ENCODE measurements around the gene PAK5.

DNA sequence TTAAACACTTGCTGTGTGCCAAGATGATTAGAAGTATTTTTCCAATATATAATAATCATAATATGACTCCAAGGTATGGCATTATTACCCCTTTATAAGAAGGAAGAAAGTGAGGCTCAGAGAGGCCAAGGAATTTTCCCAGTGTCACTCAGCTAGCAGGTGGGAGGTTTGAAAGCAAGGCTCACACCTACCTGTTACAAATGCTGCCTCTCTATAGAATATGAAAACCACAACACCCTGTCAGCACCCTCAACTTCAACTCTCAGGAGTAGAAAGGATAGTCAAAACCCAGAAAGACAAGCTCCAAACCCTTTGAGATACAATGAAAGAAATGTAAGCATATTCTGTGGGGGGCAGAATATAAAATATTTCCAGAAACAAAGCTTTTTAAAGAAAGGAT lies 247.8 kb downstream of the PAK5 start:
- TF ChIP-seq, protein P1, sequence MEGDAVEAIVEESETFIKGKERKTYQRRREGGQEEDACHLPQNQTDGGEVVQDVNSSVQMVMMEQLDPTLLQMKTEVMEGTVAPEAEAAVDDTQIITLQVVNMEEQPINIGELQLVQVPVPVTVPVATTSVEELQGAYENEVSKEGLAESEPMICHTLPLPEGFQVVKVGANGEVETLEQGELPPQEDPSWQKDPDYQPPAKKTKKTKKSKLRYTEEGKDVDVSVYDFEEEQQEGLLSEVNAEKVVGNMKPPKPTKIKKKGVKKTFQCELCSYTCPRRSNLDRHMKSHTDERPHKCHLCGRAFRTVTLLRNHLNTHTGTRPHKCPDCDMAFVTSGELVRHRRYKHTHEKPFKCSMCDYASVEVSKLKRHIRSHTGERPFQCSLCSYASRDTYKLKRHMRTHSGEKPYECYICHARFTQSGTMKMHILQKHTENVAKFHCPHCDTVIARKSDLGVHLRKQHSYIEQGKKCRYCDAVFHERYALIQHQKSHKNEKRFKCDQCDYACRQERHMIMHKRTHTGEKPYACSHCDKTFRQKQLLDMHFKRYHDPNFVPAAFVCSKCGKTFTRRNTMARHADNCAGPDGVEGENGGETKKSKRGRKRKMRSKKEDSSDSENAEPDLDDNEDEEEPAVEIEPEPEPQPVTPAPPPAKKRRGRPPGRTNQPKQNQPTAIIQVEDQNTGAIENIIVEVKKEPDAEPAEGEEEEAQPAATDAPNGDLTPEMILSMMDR (IDR thresholded peaks at IDR 0.05): no peak
- TF ChIP-seq EZH2 (IDR thresholded peaks at IDR 0.05; ENCODE audit: borderline replicate concordance, insufficient read depth, low read depth, low read length, poor library complexity, severe bottlenecking): no peak

Data from B cell (primary cell).